SH-SY5Y (cell line): ENCODE data around the gene ABTB2.

Experiments used
- GATA2 ChIP-seq: IDR thresholded peaks from 2 replicates; pipeline ENCODE4 v1.6.1; 2011; ENCODE audit warnings: mild to moderate bottlenecking, low read depth, low read length
- GATA3 ChIP-seq: IDR thresholded peaks from 2 replicates; pipeline ENCODE4 v1.6.1; 2011; ENCODE audit warnings: low read depth, mild to moderate bottlenecking, low read length, moderate library complexity

DNA sequence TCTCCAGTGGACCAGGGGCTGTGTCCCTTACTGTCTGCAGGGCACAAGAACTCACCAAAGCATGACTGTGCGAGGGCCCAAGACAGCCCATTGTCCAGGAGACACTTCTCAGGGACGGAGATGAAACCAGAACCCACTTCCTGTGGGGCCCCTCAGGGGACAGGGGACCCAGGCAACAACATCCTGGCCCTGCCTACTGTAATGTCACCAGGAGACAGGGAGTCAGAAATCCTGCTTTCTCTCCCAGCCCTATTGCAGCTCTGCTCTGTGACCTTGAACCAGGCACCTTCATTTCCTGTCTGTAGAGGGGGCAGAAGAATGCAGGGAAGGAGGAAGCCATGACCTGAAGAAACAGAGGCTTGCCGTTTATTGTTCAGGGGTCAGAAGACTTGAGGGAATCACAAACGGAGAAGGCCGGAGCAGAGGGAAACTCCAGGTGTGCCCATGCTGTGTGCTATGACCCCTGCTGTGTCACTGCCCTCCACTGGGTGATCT lies 154.4 kb downstream of the ABTB2 start:
- TF ChIP-seq GATA3 (no peak), GATA2 (no peak)
